ENCODE data around the gene DHRS12.

Gene DHRS12

GRCh38 chr13:51731759-51732158, 72.2 kb downstream of the DHRS12 start:
- in situ Hi-C loops (cut with HindIII; ENCODE audit: low sequenced_read_pairs), result no loop called here

- in situ Hi-C loops (cut with HindIII; ENCODE audit: low sequenced_read_pairs), result no loop called here
These were observed 73.0 kb downstream of the DHRS12 start for GRCh38 chr13:51730927-51731326.

- in situ Hi-C loops (cut with HindIII; ENCODE audit: low sequenced_read_pairs), result loop anchor here (5.0 kb wide), 1 partner anchor 83 kb away; no protein-coding TSS in a partner anchor
These were observed 74.0 kb downstream of the DHRS12 start for GRCh38 chr13:51729866-51730553.

- in situ Hi-C loops (cut with HindIII; ENCODE audit: low sequenced_read_pairs), result loop anchor here (5.0 kb wide), 1 partner anchor 82 kb away; no protein-coding TSS in a partner anchor
These were observed 75.0 kb downstream of the DHRS12 start for GRCh38 chr13:51728972-51729371.

GRCh38 chr13:51728275-51728673, 75.7 kb downstream of the DHRS12 start:
- in situ Hi-C loops (cut with HindIII; ENCODE audit: low sequenced_read_pairs), result loop anchor here (5.0 kb wide), 1 partner anchor 81 kb away; no protein-coding TSS in a partner anchor

GRCh38 chr13:51727634-51728274, 76.2 kb downstream of the DHRS12 start:
- in situ Hi-C loops (cut with HindIII; ENCODE audit: low sequenced_read_pairs), result loop anchor here (5.0 kb wide), 1 partner anchor 80 kb away; no protein-coding TSS in a partner anchor

GRCh38 chr13:51726446-51727193, 77.3 kb downstream of the DHRS12 start:
- in situ Hi-C loops (cut with HindIII; ENCODE audit: low sequenced_read_pairs), result loop anchor here (5.0 kb wide), 1 partner anchor 79 kb away; no protein-coding TSS in a partner anchor

GRCh38 chr13:51724721-51725120, 79.2 kb downstream of the DHRS12 start:
- in situ Hi-C loops (cut with HindIII; ENCODE audit: low sequenced_read_pairs), result loop anchor here (5.0 kb wide), 1 partner anchor 77 kb away; no protein-coding TSS in a partner anchor

GRCh38 chr13:51723529-51723928, 80.4 kb downstream of the DHRS12 start:
- in situ Hi-C loops (cut with HindIII; ENCODE audit: low sequenced_read_pairs), result no loop called here

- in situ Hi-C loops (cut with HindIII; ENCODE audit: low sequenced_read_pairs), result no loop called here
These were observed 82.5 kb downstream of the DHRS12 start for GRCh38 chr13:51721496-51721895.

- in situ Hi-C loops (cut with HindIII; ENCODE audit: low sequenced_read_pairs), result no loop called here
These were observed 84.6 kb downstream of the DHRS12 start for GRCh38 chr13:51719394-51719793.

Measured in endothelial cell of hepatic sinusoid (primary cell).